DMS114 treated with DMSO at 0.1 percent for 48 hours (cell line): ENCODE measurements around the gene POLR2F.
"Not testable (repeated sequence)": the region's sequence is repeated elsewhere in the genome, so short reads cannot be mapped to it uniquely, and the experiment has no call there.

Source experiments
- DNase-seq: peaks from one replicate; lab custom pipeline; 2025; ENCODE audit not compliant: unreplicated experiment; lab: John Stamatoyannopoulos, UW

The POLR2F gene

GRCh38 chr22:37952629-37953028 is 870 bp upstream of the POLR2F start:
- not testable (repeated sequence) for DNase-seq

- DNase-seq = peak; percentile 35
Observed at GRCh38 chr22:37953062-37953436, 450 bp upstream of the POLR2F start.

DNA sequence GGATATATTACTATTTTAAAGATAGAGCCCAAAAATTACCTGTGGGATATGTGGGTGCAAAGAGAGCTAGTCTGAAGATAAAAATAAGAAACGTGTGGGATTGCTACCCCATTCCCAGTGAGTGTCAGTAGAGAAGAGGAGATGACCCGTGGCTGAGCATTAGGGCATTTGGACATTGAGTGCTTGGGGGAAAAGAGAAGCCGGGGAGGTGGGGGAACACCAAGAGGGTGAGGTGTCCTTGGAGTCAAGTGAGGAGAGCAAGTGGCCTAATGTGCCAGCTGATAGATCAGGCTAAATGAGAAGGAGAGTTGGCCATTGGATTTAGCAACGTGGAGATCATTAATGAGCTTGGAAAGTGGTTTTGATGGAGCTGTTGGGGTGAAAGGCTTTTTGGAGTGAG is 1.2 kb downstream of the POLR2F start:
- no peak for DNase-seq

- DNase-seq = not testable (repeated sequence)
Observed at GRCh38 chr22:37955825-37956397, 2.4 kb downstream of the POLR2F start.

DNA sequence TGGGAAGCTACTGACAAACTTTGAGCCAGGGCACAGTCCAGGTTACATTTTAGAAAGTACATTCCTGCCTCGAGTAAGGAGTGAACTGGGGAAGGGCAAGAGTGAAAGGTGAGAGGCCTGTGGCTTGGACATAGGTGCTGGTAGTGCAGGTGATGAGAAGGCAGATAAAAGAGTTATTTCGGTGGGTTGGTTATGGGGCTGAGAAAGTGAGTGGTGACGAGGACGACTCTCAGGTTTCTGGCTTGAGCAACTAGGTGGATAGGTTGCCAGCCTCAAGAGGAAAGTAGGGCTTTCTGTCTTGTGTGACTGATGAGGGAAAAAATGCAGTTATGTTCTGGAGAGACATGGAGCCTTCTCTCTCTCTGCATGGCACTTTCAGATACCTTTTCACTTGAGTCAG is 3.7 kb downstream of the POLR2F start:
- DNase-seq = no peak

GRCh38 chr22:37959231-37959825 is 5.8 kb downstream of the POLR2F start:
- no peak for DNase-seq

DNA sequence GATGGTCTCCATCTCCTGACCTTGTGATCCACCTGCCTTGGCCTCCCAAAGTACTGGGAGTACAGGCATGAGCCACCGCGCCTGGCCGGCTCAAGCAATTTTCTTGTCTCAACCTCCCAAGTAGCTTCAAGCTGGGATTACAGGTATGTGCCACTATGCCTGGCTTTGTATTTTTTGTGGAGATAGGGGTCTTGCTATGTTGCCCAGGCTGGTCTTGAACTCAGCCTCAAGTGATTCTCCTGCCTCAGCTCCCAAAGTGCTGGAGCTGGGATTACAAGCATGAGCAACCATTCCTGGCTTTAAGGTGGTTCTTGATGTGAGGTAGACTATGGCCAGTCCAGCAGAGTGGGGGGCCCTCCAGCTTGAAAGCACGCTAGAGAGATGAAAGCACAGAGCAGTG is 7.6 kb downstream of the POLR2F start:
- no peak for DNase-seq

GRCh38 chr22:37965940-37966664 is 12.6 kb downstream of the POLR2F start:
- no peak for DNase-seq

DNA sequence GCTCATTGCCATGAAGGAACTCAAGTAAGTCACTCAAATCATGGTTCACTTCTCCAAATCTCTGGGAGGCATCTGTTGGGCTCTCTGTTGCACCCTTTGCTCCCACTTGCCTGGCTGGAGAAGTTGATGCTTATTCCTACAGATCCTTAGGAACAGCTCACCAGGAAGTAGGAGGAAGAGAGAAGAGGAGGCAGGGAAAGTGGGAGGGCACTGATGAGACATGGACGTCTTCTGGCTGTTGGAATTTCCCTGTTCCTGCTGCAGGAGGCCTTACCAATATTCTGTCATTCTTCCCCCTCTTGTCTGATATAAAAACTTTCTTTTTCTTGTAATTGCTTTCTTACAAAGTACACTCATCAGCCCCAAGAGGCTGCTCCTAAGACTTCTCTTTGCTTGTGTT is 13.6 kb downstream of the POLR2F start:
- DNase-seq = no peak

DNA sequence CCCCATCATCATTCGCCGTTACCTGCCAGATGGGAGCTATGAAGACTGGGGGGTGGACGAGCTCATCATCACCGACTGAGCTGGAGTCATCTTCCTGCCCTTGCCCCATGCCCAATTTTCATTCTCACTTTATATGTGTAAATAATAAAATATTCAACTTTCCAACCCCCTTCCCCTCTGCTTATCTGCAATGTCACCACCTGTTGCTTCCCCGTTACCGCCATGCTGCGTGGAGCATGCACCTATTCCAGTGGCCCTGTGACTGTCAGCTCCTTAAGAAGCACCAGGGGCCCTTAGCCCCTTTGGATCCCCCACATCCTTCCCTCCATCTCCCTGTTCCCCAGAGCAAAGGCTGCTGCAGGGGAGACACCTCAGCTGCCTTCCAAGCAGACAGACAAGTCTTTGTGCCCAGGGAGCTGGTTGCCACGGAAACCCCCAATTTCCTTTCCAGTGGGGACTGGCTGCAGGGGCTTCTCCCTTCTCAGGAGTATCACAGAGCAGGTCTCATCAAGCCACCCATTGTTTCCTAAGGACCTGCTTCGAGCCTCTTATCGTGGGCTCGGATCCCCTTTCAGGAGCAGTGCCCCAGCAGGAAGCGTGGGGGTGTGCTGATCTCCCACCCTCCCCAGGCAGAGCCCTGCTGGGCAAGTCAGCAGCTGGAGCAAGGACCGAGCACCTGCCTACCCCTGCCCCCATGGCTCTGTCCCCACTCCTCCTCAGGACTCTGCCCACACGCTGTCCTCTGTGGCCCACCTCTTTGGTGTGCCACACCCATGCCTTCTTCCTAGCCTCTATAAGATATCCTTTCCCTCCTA is 14.3 kb downstream of the POLR2F start:
- DNase-seq = no peak

GRCh38 chr22:37968452-37969251 is 15.2 kb downstream of the POLR2F start:
- no peak for DNase-seq

- DNase-seq = no peak
Observed at GRCh38 chr22:37970864-37971263, 17.4 kb downstream of the POLR2F start.

- DNase-seq = no peak
Observed at GRCh38 chr22:37971475-37972434, 18.3 kb downstream of the POLR2F start.

- DNase-seq = no peak
Observed at GRCh38 chr22:37972527-37972926, 19.0 kb downstream of the POLR2F start.

DNA sequence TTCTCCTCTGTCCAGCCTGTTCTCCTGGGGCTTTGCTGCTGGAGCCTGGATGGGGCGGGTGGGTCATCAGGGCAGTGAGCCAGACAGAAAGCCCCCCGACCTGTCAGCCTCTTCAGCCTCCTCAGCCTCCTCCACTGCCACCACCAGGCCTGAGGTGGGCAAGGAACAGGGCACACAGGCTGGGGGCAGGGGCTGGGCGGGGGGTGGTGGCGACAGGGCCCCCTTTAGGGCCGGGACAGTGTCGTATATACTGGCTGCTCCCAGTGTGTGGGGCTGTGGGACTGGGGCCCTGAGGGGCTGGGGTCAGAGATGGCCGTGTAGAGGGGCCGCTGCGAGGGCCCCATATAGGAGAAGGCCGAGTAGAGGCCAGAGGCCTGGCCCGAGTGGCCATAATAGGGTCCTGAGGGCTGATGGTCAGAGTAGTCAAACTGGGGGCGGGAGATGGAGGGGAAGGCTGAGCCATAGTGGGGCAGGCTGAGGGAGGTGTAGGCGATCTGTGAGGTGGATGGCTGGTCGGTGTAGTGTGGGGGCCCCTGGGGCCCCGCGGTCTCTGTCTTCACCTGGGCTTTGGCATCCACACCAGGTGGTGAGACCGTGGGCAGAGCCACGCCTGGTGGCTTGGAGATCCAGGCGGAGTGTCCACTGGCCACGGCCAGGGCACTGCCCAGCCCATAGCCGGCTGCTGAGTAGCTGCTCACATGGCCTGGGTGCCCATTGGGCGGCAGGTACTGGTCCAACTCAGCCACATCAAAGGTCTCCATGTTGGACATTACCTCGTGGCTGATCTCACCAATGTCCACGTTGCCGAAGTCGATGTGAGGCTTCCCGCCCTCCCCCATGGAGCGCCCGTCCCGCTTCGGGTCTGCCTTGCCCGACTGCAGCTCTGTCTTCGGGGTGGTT is 20.0 kb downstream of the POLR2F start:
- no peak for DNase-seq

- DNase-seq = no peak
Observed at GRCh38 chr22:37975153-37975552, 21.7 kb downstream of the POLR2F start.

DNA sequence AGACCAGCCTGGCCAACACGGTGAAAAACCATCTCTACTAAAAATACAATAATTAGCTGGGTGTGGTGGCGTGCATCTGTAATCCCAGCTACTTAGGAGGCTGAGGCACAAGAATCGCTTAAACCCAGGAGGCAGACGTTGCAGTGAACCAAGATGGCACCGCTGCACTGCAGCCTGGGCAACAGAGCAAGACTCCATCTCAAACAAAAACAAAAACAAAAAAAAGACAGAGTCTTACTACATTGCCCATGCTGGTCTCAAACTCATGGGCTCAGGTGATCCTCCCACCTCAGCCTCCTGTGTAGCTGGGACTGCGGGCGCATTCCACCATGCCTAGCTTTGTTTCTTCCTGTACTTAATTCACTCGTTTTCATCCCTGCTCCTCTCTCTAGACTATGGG is 22.5 kb downstream of the POLR2F start:
- DNase-seq = not testable (repeated sequence)

DNA sequence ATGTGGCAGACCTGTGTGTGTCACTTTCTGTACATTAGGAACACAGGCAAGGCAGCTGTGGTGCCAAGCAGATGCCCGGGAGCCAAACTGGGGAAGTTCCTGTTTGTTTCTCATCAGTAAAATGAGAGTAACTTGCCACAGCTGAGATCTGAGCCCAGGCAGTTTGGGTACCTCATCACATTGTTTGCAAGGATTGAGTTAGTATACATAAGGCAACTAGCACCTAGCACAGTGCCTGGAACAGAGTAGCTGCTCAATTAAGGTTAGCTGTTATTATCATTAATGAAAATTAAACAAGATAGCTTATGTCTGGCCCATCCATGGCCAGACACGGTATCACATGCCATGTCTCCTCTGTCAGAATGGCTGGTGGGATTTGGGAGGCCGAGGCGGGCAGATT is 23.0 kb downstream of the POLR2F start:
- DNase-seq = no peak

DNA sequence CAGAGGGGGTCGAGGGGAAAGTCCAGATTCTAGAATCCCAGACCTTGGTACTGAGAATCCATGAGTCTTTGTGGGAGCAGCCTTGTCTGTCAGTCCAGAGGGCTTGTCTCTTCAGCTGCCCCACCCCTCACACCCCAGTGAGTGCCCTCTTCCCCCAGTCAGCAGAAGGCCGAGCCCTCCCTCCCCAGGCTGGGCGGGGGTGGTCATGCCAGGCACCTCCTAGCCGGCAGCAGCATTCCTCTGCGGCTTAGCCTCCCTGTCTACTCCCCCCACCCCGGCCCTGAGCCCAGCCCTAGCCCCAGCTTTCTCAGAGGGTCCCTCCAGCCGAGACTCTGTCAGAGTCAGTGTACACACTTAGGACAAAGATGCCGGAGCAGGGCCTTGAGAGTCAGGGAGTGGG is 26.3 kb downstream of the POLR2F start:
- no peak for DNase-seq
